H1 (cell line): Measurements from ENCODE around the gene POLR1F. TPM values are rescaled to one million over a fixed set of nuclear protein-coding genes. Genes with fewer than 3 reads are reported as not detected.

Experiments
- CTCF ChIA-PET: fragments of 300-600 bp; sonication (Branson Sonifier 250); formaldehyde crosslinking; loops from one replicate; lab custom pipeline; 2021; ENCODE audit not compliant: partially characterized antibody; lab: Charles Lee
- POLR2A ChIA-PET: fragments of 300-600 bp; sonication (Branson Sonifier 250); formaldehyde crosslinking; loops from one replicate; lab custom pipeline; 2021; ENCODE audit warnings: inconsistent platforms; ENCODE audit not compliant: partially characterized antibody; lab: Charles Lee
- DNase-seq, 2 experiments: peaks; one replicate each; pipeline versions ENCODE4 v3.0.0 to v3.0.0-alpha.2; 2010 to 2022; ENCODE audit warnings: low spot score in 2 of 2, low read depth in 1 of 2, mixed read lengths in 1 of 2
- FAIRE-seq: peaks from 2 replicates; lab custom pipeline; 2011; peaks lifted over from hg19 to GRCh38; lab: Jason Lieb, UNC
- H2AFZ ChIP-seq: 2 replicates; pipeline ENCODE4 v1.8.1; 2012; ENCODE audit warnings: low read length, inconsistent platforms
- H2AK5ac ChIP-seq: 2 replicates; pipeline ENCODE4 v1.6.1; 2013; ENCODE audit warnings: low read depth, low read length
- H2BK120ac ChIP-seq: replicated peaks from 2 replicates; pipeline ENCODE3; 2013; ENCODE audit warnings: low read depth, low read length, inconsistent platforms
- H2BK12ac ChIP-seq: 2 replicates; pipeline ENCODE4 v1.6.1; 2013; ENCODE audit warnings: low read depth, low read length
- H2BK15ac ChIP-seq: 2 replicates; pipeline ENCODE4 v1.6.1; 2013; ENCODE audit warnings: low read length
- H2BK20ac ChIP-seq: 2 replicates; pipeline ENCODE4 v1.6.1; 2013; ENCODE audit warnings: low read length
- H2BK5ac ChIP-seq: 2 replicates; pipeline ENCODE4 v1.6.1; 2013; ENCODE audit warnings: low read depth, low read length
- H3K14ac ChIP-seq: 2 replicates; pipeline ENCODE4 v1.6.1; 2013; ENCODE audit warnings: inconsistent platforms; ENCODE audit not compliant: insufficient read length
- H3K18ac ChIP-seq: 2 replicates; pipeline ENCODE4 v1.6.1; 2013; ENCODE audit warnings: low read length; ENCODE audit errors: extremely low read depth
- H3K23ac ChIP-seq: 2 replicates; pipeline ENCODE4 v1.6.1; 2013; ENCODE audit warnings: inconsistent platforms; ENCODE audit not compliant: insufficient read length
- H3K23me2 ChIP-seq: 2 replicates; pipeline ENCODE4 v1.6.1; 2013; ENCODE audit warnings: low read depth, low read length
- H3K27ac ChIP-seq: 2 replicates; pipeline ENCODE4 v1.6.1; 2011; ENCODE audit warnings: low read depth, low read length, inconsistent platforms
- H3K27me3 ChIP-seq, 4 experiments: replicated peaks in 1 of 4; 1 replicate in 1 of 4; 2 replicates in 3 of 4; pipeline versions ENCODE4 v1.6.1 to v1.8.1; 2011 to 2013; ENCODE audit warnings: low read length in 3 of 4, mild to moderate bottlenecking in 3 of 4, inconsistent platforms in 2 of 4, mixed read lengths in 2 of 4, moderate library complexity in 1 of 4; ENCODE audit not compliant: control insufficient read depth in 3 of 4, insufficient read depth in 3 of 4; ENCODE audit errors: extremely low read depth in 1 of 4
- H3K36me3 ChIP-seq, 4 experiments: 2 replicates each; pipeline versions ENCODE4 v1.6.1 to v1.8.1; 2011 to 2013; ENCODE audit warnings: mild to moderate bottlenecking in 4 of 4, low read length in 3 of 4, moderate library complexity in 2 of 4, control low read depth in 1 of 4, inconsistent platforms in 1 of 4; ENCODE audit not compliant: insufficient read depth in 4 of 4, control insufficient read depth in 2 of 4
- H3K4ac ChIP-seq: replicated peaks from 2 replicates; pipeline ENCODE3; 2013; ENCODE audit warnings: low read length, low read depth, mixed read lengths, inconsistent platforms; ENCODE audit not compliant: insufficient read length
- H3K4me1 ChIP-seq, 4 experiments: replicated peaks in 1 of 4; 1 replicate in 1 of 4; 2 replicates in 3 of 4; pipeline versions ENCODE4 v1.6.1 to v1.8.1; 2011 to 2013; ENCODE audit warnings: low read length in 3 of 4, inconsistent platforms in 2 of 4, mixed read lengths in 1 of 4; ENCODE audit not compliant: insufficient read depth in 4 of 4, control insufficient read depth in 3 of 4
- H3K4me2 ChIP-seq, 2 experiments: 2 replicates each; pipeline versions ENCODE4 v1.6.1 to v1.8.1; 2011 to 2013; ENCODE audit warnings: low read depth in 2 of 2, low read length in 2 of 2, control low read depth in 1 of 2, inconsistent platforms in 1 of 2, mild to moderate bottlenecking in 1 of 2; ENCODE audit not compliant: insufficient read depth in 1 of 2
- H3K4me3 ChIP-seq, 4 experiments: fragments of 200-600, 300-600 bp in 1 of 4; sonication (generic), shearing (Covaris generic), sonication (Bioruptor Twin) in 1 of 4; 2 replicates each; pipeline versions ENCODE4 v1.5.1 to v1.8.1; 2011 to 2016; ENCODE audit warnings: low read length in 4 of 4, low read depth in 3 of 4, control low read depth in 2 of 4, inconsistent platforms in 2 of 4, mild to moderate bottlenecking in 2 of 4, mixed read lengths in 1 of 4, moderate library complexity in 1 of 4; ENCODE audit not compliant: insufficient read depth in 2 of 4; ENCODE audit errors: extremely low read depth in 1 of 4
- H3K56ac ChIP-seq: replicated peaks from 2 replicates; pipeline ENCODE3; 2013; ENCODE audit warnings: low read depth, mild to moderate bottlenecking, mixed read lengths, low read length, inconsistent platforms; ENCODE audit not compliant: insufficient read length
- H3K79me1 ChIP-seq: 2 replicates; pipeline ENCODE4 v1.6.1; 2013; ENCODE audit warnings: low read depth, low read length, control low read depth
- H3K79me2 ChIP-seq, 2 experiments: 2 replicates each; pipeline versions ENCODE4 v1.6.1 to v1.8.1; 2012 to 2013; ENCODE audit warnings: low read length in 2 of 2, mild to moderate bottlenecking in 2 of 2, inconsistent platforms in 1 of 2; ENCODE audit not compliant: insufficient read depth in 2 of 2, control insufficient read depth in 1 of 2
- H3K9ac ChIP-seq, 4 experiments: replicated peaks in 1 of 4; 1 replicate in 1 of 4; 2 replicates in 3 of 4; pipeline versions ENCODE4 v1.6.1 to v1.8.1; 2011 to 2013; ENCODE audit warnings: low read depth in 3 of 4, low read length in 3 of 4, control low read depth in 2 of 4, mild to moderate bottlenecking in 2 of 4, moderate library complexity in 2 of 4, inconsistent platforms in 1 of 4; ENCODE audit errors: extremely low read depth in 1 of 4
- H3K9me3 ChIP-seq, 2 experiments: 2 replicates each; pipeline versions ENCODE4 v1.6.1 to v1.8.1; 2012 to 2013; ENCODE audit warnings: mild to moderate bottlenecking in 2 of 2, moderate library complexity in 2 of 2, control low read depth in 1 of 2, inconsistent platforms in 1 of 2, low read depth in 1 of 2, low read length in 1 of 2, mixed read lengths in 1 of 2; ENCODE audit not compliant: insufficient read depth in 2 of 2
- H4K20me1 ChIP-seq, 2 experiments: replicated peaks in 1 of 2; 2 replicates each; pipeline versions ENCODE3 to v1.8.1; 2011 to 2013; ENCODE audit warnings: inconsistent platforms in 2 of 2, low read length in 2 of 2, mild to moderate bottlenecking in 1 of 2; ENCODE audit not compliant: insufficient read depth in 2 of 2, control insufficient read depth in 1 of 2
- H4K5ac ChIP-seq: 2 replicates; pipeline ENCODE4 v1.6.1; 2013; ENCODE audit warnings: low read length, low read depth, mixed read lengths, inconsistent platforms; ENCODE audit not compliant: insufficient read length
- H4K8ac ChIP-seq: 2 replicates; pipeline ENCODE4 v1.8.0; 2013; ENCODE audit warnings: mild to moderate bottlenecking, moderate library complexity, low read length, inconsistent platforms; ENCODE audit not compliant: insufficient read depth; ENCODE audit errors: extremely low read depth
- H4K91ac ChIP-seq: replicated peaks from 2 replicates; pipeline ENCODE3; 2013; ENCODE audit warnings: low read length, mixed read lengths, inconsistent platforms; ENCODE audit not compliant: insufficient read length
- ASH2L ChIP-seq: fragments of 200-600, 300-600 bp; sonication (generic); IDR thresholded peaks from one replicate; pipeline ENCODE4 v1.7.1; 2017; ENCODE audit warnings: low read length
- ATF2 ChIP-seq: IDR thresholded peaks from 2 replicates; pipeline ENCODE4 v1.6.1; 2012; ENCODE audit warnings: low read length, inconsistent platforms
- BRCA1 ChIP-seq: IDR thresholded peaks from 2 replicates; pipeline ENCODE4 v1.6.1; 2012; ENCODE audit warnings: low read depth, low read length, improper control_type of control experiment
- GTF2F1 ChIP-seq: IDR thresholded peaks from 2 replicates; pipeline ENCODE4 v1.6.1; 2012; ENCODE audit warnings: low read depth, low read length, improper control_type of control experiment, borderline replicate concordance
- WGBS, 2 experiments: shearing (Covaris generic) in 1 of 2; methylation state at CpG; one replicate each; pipeline versions ENCODE4 v1.1.6 to v1.1.7; 2013 to 2015; ENCODE audit warnings: low lambda C conversion rate in 2 of 2, mixed read lengths in 2 of 2, inconsistent platforms in 1 of 2, low coverage in 1 of 2, missing lambda C conversion rate in 1 of 2; ENCODE audit not compliant: insufficient replicate concordance in 2 of 2, insufficient coverage in 1 of 2, insufficient read length in 1 of 2; ENCODE audit errors: extremely low coverage in 1 of 2, missing lambda C conversion rate in 1 of 2; 5-methylcytosine and 5-hydroxymethylcytosine counted together
- polyA plus RNA-seq, 7 experiments: library from polyadenylated mRNA; depleted of rRNA in 3 of 7; stranded (reverse) in 5 of 7; unstranded in 2 of 7; fragments of >200 nt in 5 of 7; fragments of 200-250 nt in 2 of 7; gene quantifications; 1 replicate in 5 of 7; 2 replicates in 1 of 7; 4 replicates in 1 of 7; pipeline versions ENCODE4 v1.2.1 to v1.2.3, GENCODE V29; 2011 to 2013; ENCODE audit warnings: missing spikeins in 2 of 7, mixed read lengths in 2 of 7
- total RNA-seq: library from RNA; stranded (reverse); fragmentation: NEBNext Ultra II Directional; extraction: Animal tissue kit (Norgen Biotek cat#: 25700); gene quantifications from 2 replicates; pipeline ENCODE4 v1.2.1, GENCODE V29; 2021

The POLR1F gene
- total and polyA plus RNA-seq, 2 of the 8 experiments (the other 6 are each of a cell fraction or from before 2014, with no cell fraction given) = 11.2 to 24.6 TPM

- no peak for DNase-seq
- POLR2A ChIA-PET = no interaction called here
- 83% methylated on average over 5 of the region's 5 CpGs; no CpG with 5 or more reads in 1 of the 2 experiments for WGBS, 2 experiments
Observed at GRCh38 chr7:19674266-19674960, 34.4 kb downstream of the POLR1F start.

More at GRCh38 chr7:19674266-19674960, 34.4 kb downstream of the POLR1F start:
- Histone ChIP-seq H2BK5ac (no peak overlapping the region), H3K27me3 (no peaks in the 10 kb centered on the region), H4K20me1 (no peaks in the 10 kb centered on the region), H2BK20ac (no peak overlapping the region), H2AFZ (0 out of 2 replicates have a peak overlapping the region, but pooled peaks have one; percentile 2), H3K4me2 (no peak overlapping the region), H4K5ac (no peak overlapping the region), H3K27ac (no peak overlapping the region), H2BK120ac (no peak overlapping the region), H4K91ac (no peak overlapping the region), H2BK15ac (no peak overlapping the region), H3K79me2 (no peaks in the 10 kb centered on the region), H3K18ac (no peak overlapping the region), H3K4me3 (no peak overlapping the region), H3K4ac (no peak overlapping the region), H3K14ac (no peak overlapping the region), H3K36me3 (no peaks in the 10 kb centered on the region), H3K4me1 (no peaks in the 10 kb centered on the region), H3K9me3 (no peaks in the 10 kb centered on the region), H3K23me2 (no peaks in the 10 kb centered on the region), H3K79me1 (no peaks in the 10 kb centered on the region), H2AK5ac (no peak overlapping the region), H3K56ac (no peak overlapping the region), H2BK12ac (no peak overlapping the region), H3K23ac (no peak overlapping the region), H3K9ac (no peak overlapping the region), H4K8ac (no peak overlapping the region)
- TF ChIP-seq GTF2F1 (no peak), BRCA1 (no peak), ASH2L (no peak), ATF2 (no peak)
- CTCF ChIA-PET = interaction anchor here (0.8 to 1.7 kb wide), 3 partner anchors 10 to 125 kb away, joined by 3 to 4 read pairs (median 4); no protein-coding TSS in a partner anchor
- no peak for FAIRE-seq
